C1 segment of cervical spinal cord (tissue), 14 donors: Measurements from ENCODE around the gene GPC6.
"Not testable (repeated sequence)": the region's sequence is repeated elsewhere in the genome, so short reads cannot be mapped to it uniquely, and the experiment has no call there.

Source experiments
- DNase-seq, 14 donors: peaks; one replicate each; lab custom pipeline; 2025; lab: John Stamatoyannopoulos, UW

Gene GPC6

GRCh38 chr13:94323764-94324758 is 1097.5 kb downstream of the GPC6 start:
- no peak for DNase-seq

- DNase-seq, result no peak
Measured at GRCh38 chr13:94324767-94325540, 1098.3 kb downstream of the GPC6 start.

GRCh38 chr13:94325650-94326049 is 1099.0 kb downstream of the GPC6 start:
- DNase-seq, result no peak

GRCh38 chr13:94327318-94327717 is 1100.7 kb downstream of the GPC6 start:
- DNase-seq, result no peak

- no peak for DNase-seq
Measured at GRCh38 chr13:94328381-94329041, 1101.9 kb downstream of the GPC6 start.

GRCh38 chr13:94329277-94329676 is 1102.7 kb downstream of the GPC6 start:
- no peak for DNase-seq

GRCh38 chr13:94329754-94330551 is 1103.3 kb downstream of the GPC6 start:
- no peak for DNase-seq

- DNase-seq, result no peak
Measured at GRCh38 chr13:94330552-94331071, 1104.0 kb downstream of the GPC6 start.

GRCh38 chr13:94331281-94331680 is 1104.7 kb downstream of the GPC6 start:
- DNase-seq, result no peak

GRCh38 chr13:94332359-94333096 is 1105.9 kb downstream of the GPC6 start:
- no peak for DNase-seq

GRCh38 chr13:94333131-94333820 is 1106.7 kb downstream of the GPC6 start:
- no peak for DNase-seq

GRCh38 chr13:94335761-94336526 is 1109.3 kb downstream of the GPC6 start:
- DNase-seq, result no peak

- DNase-seq, result no peak
Measured at GRCh38 chr13:94339116-94339687, 1112.6 kb downstream of the GPC6 start.

GRCh38 chr13:94342436-94343242 is 1116.0 kb downstream of the GPC6 start:
- DNase-seq, result no peak

- DNase-seq, result no peak
Measured at GRCh38 chr13:94343243-94343585, 1116.6 kb downstream of the GPC6 start.

GRCh38 chr13:94343687-94344086 is 1117.1 kb downstream of the GPC6 start:
- DNase-seq, result not testable (repeated sequence)

GRCh38 chr13:94344126-94344818 is 1117.7 kb downstream of the GPC6 start:
- no peak for DNase-seq
